ENCODE measurements around the gene SBDS.

- TF ChIP-seq CTCF (IDR thresholded peaks at IDR 0.05) = no peak
- TF ChIP-seq EP300 (IDR thresholded peaks at IDR 0.05) = no peak
- TF ChIP-seq POLR2A (IDR thresholded peaks at IDR 0.05) = no peak
Observed at GRCh38 chr7:66952343-66953043, 42.9 kb downstream of the SBDS start.
